Measurements from ENCODE around the gene PSG11.
A peak's percentile ranks its signal among the peaks of the same experiment; 100 is the strongest.
"Not testable (repeated sequence)": the region's sequence is repeated elsewhere in the genome, so short reads cannot be mapped to it uniquely, and the experiment has no call there.

The PSG11 gene

DNA sequence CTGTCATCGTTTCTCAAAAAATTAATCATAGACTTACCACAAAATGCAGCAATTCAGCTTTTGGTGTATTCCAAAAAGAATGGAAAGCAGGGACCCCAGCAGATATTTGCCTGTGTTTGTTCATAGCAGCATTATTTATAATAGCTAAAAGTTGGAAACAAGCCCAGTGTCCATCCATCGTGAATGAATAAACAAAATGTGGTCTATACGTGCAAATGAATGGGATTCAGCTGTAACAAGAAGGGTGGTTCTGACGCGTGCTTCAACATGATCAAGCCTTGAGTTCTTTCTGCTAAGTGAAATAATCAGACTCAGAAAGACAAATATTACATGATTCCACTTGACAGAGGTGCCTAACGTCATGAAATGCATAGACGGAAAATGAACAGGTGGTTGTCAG, 36.4 kb downstream of the PSG11 start:
- in situ Hi-C loops (cut with HindIII; ENCODE audit: low pct_ligation_motif_present, low sequenced_read_pairs), result no loop called here
- H3K4me3 ChIP-seq (ENCODE audit: low read depth, low read length), result no peak overlapping the region

DNA sequence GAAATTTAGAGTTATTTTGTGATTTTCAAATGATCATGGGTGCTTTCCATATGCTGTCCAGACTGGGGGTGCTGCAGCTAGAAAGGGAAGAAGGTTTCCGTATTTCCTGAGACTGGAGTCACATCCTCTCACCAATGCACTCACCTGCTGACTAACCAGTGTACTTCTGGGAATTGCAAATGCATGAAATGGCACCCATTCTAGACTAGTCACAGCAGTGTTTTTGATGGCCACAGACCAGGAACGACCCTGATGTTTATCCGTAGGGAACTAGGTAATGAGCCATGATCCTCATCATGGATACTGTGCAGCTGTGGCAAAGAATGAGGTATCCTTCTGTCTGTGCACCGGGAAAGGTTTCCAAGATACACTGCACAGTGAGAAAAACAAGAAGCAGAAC, 37.1 kb downstream of the PSG11 start:
- in situ Hi-C loops (cut with HindIII; ENCODE audit: low pct_ligation_motif_present, low sequenced_read_pairs); DNase-seq; H3K27me3 ChIP-seq (replicated peaks); H3K36me3 ChIP-seq (replicated peaks); H3K4me3 ChIP-seq (ENCODE audit: low read depth, low read length); H3K27ac ChIP-seq: not testable (repeated sequence)

More for the DNA sequence above, 36.4 kb downstream of the PSG11 start:
- no peaks in the 10 kb centered on the region for H3K36me3 ChIP-seq (replicated peaks)
- H3K27me3 ChIP-seq (replicated peaks), result no peaks in the 10 kb centered on the region
- H3K27ac ChIP-seq, result no peak overlapping the region
- TF ChIP-seq, protein P1, sequence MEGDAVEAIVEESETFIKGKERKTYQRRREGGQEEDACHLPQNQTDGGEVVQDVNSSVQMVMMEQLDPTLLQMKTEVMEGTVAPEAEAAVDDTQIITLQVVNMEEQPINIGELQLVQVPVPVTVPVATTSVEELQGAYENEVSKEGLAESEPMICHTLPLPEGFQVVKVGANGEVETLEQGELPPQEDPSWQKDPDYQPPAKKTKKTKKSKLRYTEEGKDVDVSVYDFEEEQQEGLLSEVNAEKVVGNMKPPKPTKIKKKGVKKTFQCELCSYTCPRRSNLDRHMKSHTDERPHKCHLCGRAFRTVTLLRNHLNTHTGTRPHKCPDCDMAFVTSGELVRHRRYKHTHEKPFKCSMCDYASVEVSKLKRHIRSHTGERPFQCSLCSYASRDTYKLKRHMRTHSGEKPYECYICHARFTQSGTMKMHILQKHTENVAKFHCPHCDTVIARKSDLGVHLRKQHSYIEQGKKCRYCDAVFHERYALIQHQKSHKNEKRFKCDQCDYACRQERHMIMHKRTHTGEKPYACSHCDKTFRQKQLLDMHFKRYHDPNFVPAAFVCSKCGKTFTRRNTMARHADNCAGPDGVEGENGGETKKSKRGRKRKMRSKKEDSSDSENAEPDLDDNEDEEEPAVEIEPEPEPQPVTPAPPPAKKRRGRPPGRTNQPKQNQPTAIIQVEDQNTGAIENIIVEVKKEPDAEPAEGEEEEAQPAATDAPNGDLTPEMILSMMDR (IDR thresholded peaks at IDR 0.05; ENCODE audit: low read depth, low read length, missing control alignments), result no peak
- no peak for DNase-seq

DNA sequence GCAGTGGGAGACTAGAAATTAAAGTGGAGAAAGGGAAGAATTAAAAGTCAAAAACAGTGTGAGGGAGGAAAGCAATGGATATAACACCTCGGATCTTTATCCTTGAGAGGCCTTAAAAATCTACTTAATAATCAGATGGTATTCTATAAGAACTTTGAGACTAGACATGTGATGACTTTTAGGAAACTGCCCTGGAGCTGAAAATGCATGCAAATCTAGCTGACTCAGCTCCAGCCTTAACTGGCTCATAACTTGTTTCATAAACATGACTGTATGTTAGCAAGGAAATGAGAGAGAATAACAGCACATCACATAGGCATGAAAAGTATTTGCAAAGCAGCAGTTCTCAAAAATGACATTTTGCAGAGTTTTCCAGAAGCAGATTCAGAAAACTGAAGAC, 38.1 kb downstream of the PSG11 start:
- in situ Hi-C loops (cut with HindIII; ENCODE audit: low pct_ligation_motif_present, low sequenced_read_pairs); DNase-seq; H3K27me3 ChIP-seq (replicated peaks); H3K27ac ChIP-seq; H3K4me3 ChIP-seq (ENCODE audit: low read depth, low read length); H3K36me3 ChIP-seq (replicated peaks): not testable (repeated sequence)

DNA sequence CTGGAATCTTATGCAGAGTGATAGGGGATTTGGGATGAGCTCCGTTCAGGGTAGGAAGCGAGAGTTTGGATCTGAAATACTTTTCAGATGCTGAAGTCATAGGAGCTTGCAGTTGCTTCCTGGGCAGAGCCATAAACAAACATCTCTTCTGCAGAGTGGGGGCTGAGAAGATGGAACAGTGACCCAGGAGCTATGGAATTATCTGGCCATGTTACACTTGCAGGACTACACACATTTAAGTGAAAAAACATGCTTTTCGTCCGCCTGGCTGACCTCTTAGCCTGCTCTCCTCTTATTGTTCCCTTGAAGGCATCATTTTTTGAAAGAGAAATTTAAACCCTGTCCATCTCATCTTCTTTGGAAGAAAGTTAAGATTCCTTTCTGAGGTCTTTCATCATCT, 40.7 kb downstream of the PSG11 start:
- Histone ChIP-seq H3K4me3 (ENCODE audit: low read depth, low read length) (no peak overlapping the region), H3K36me3 (replicated peaks) (no peaks in the 10 kb centered on the region), H3K27ac (no peak overlapping the region), H3K27me3 (replicated peaks) (no peaks in the 10 kb centered on the region)
- no peak for DNase-seq
- TF ChIP-seq, protein P1 (IDR thresholded peaks at IDR 0.05; ENCODE audit: low read depth, low read length, missing control alignments), result no peak
- in situ Hi-C loops (cut with HindIII; ENCODE audit: low pct_ligation_motif_present, low sequenced_read_pairs), result no loop called here

DNA sequence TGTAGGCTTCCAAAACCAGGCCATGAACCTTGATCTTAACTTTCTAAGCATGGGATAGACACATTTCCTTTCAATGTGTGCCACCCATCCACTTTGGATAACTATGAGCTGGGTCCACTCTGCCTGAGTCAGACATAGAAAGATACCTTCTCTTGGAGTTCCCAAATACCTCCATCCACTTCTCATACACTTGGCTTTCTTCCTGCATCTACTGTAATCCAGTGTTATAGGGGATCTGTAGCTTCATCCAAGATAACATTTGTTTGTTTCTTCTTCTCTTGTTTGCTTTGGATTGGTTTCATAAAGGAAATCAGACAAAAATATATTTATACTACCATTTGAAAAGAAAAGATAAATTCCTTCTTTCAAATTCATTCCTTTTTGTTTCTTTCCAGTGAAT, 44.2 kb downstream of the PSG11 start:
- H3K27me3 ChIP-seq (replicated peaks); DNase-seq; H3K4me3 ChIP-seq (ENCODE audit: low read depth, low read length); in situ Hi-C loops (cut with HindIII; ENCODE audit: low pct_ligation_motif_present, low sequenced_read_pairs); H3K27ac ChIP-seq; H3K36me3 ChIP-seq (replicated peaks): not testable (repeated sequence)

DNA sequence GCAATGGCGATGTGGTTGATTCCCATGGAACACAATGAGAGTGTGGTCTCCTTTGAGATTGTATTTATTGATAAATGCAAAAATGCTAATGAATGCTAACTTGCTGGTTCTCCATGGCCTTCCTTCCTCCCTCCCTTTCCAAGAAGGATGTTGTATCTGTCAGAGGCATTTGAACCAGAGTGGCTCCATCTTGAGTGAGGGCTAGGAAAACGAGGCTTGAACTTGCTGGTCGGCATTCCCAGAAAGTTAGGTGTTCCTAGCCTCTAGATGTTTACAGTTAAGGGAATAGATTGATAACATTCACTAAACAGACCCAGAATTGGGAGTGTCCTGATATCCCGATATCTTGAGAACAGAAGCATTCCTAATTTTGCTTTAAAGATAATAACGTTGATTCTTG, 54.8 kb downstream of the PSG11 start:
- H3K4me3 ChIP-seq (ENCODE audit: low read depth, low read length); H3K27me3 ChIP-seq (replicated peaks); DNase-seq; H3K36me3 ChIP-seq (replicated peaks); in situ Hi-C loops (cut with HindIII; ENCODE audit: low pct_ligation_motif_present, low sequenced_read_pairs); H3K27ac ChIP-seq: not testable (repeated sequence)

DNA sequence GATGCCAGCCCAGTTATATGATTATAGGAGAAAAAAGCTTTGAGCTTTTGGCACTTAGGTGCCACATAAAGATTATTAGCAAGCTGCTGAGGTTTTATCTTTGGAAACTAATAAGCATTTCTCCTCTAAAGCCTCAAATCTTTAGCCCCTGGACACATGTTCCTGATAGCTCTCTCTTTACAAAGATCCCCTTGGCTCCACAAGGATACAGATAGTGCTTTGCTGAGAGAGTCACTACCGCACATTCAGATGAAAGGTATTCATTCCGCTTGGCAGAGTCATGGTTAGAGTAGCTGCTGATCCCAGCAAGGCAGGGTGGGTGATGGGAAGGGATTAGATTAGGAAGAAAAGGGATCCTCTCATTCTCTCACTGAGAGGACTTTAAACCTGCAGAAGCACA, 61.1 kb downstream of the PSG11 start:
- Histone ChIP-seq H3K36me3 (replicated peaks) (no peaks in the 10 kb centered on the region), H3K4me3 (ENCODE audit: low read depth, low read length) (no peak overlapping the region), H3K27ac (no peak overlapping the region), H3K27me3 (replicated peaks) (no peaks in the 10 kb centered on the region)
- DNase-seq, result peak; percentile 22
- in situ Hi-C loops (cut with HindIII; ENCODE audit: low pct_ligation_motif_present, low sequenced_read_pairs), result no loop called here
- TF ChIP-seq, protein P1 (IDR thresholded peaks at IDR 0.05; ENCODE audit: low read depth, low read length, missing control alignments), result no peak

DNA sequence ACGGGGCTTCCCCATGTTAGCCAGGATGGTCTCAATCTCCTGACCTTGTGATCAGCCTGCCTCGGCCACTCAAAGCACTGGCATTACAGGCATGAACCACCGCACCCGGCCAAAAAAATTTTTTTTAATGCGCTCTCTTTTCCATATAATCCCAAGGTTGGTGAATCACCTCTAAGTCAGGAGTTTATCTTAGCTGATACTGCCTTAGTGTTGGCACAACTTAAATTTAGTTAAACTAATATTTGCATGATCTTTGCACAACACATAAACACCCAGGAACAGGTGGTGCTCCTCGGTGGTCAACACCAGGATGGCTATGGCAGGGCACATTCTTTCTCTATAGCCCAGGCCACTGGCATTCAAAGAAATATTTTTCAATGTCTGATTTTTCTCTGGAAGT, 65.2 kb downstream of the PSG11 start:
- no peak for DNase-seq
- TF ChIP-seq, protein P1 (IDR thresholded peaks at IDR 0.05; ENCODE audit: low read depth, low read length, missing control alignments), result no peak
- Histone ChIP-seq H3K27ac (no peak overlapping the region), H3K4me3 (ENCODE audit: low read depth, low read length) (no peak overlapping the region), H3K27me3 (replicated peaks) (no peaks in the 10 kb centered on the region), H3K36me3 (replicated peaks) (no peaks in the 10 kb centered on the region)
- in situ Hi-C loops (cut with HindIII; ENCODE audit: low pct_ligation_motif_present, low sequenced_read_pairs), result no loop called here

Measured in brain microvascular endothelial cell (primary cell).